ENCODE data around the gene SMC6. TPM values are rescaled to one million over a fixed set of nuclear protein-coding genes. Genes with fewer than 3 reads are reported as not detected.
A peak's percentile ranks its signal among the peaks of the same experiment; 100 is the strongest.

The SMC6 gene
- total RNA-seq, 2 donors from 2014 or later = 6.1 to 12.2 TPM

DNA sequence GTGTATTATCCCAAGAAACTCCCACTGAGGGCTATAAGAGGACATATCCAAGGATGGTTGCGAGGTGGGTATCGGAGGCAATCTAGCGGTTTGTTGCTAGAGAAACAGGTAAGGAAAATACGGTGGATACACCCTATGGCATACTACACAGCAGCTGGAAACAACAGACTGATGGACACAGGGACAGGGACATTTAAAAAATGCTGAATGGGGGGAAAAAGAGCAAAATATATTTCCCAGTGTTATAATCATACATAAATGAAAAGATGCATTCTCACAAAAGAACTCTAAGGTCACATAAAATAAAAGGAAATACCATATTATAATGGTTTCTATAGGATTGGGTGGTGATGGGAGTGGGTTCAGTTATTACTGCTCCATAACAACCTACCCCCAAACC, 95.9 kb downstream of the SMC6 start:
- Histone ChIP-seq H3K36me3 (no peaks in the 10 kb centered on the region), H3K9me3 (no peaks in the 10 kb centered on the region), H3K27me3 (no peaks in the 10 kb centered on the region), H3K27ac (no peak overlapping the region), H3K4me3 (no peak overlapping the region), H3K4me1 (no peaks in the 10 kb centered on the region)
- TF ChIP-seq, protein P1, sequence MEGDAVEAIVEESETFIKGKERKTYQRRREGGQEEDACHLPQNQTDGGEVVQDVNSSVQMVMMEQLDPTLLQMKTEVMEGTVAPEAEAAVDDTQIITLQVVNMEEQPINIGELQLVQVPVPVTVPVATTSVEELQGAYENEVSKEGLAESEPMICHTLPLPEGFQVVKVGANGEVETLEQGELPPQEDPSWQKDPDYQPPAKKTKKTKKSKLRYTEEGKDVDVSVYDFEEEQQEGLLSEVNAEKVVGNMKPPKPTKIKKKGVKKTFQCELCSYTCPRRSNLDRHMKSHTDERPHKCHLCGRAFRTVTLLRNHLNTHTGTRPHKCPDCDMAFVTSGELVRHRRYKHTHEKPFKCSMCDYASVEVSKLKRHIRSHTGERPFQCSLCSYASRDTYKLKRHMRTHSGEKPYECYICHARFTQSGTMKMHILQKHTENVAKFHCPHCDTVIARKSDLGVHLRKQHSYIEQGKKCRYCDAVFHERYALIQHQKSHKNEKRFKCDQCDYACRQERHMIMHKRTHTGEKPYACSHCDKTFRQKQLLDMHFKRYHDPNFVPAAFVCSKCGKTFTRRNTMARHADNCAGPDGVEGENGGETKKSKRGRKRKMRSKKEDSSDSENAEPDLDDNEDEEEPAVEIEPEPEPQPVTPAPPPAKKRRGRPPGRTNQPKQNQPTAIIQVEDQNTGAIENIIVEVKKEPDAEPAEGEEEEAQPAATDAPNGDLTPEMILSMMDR (IDR thresholded peaks at IDR 0.05) = no peak
- no peak for DNase-seq (ENCODE audit: low spot score)

DNA sequence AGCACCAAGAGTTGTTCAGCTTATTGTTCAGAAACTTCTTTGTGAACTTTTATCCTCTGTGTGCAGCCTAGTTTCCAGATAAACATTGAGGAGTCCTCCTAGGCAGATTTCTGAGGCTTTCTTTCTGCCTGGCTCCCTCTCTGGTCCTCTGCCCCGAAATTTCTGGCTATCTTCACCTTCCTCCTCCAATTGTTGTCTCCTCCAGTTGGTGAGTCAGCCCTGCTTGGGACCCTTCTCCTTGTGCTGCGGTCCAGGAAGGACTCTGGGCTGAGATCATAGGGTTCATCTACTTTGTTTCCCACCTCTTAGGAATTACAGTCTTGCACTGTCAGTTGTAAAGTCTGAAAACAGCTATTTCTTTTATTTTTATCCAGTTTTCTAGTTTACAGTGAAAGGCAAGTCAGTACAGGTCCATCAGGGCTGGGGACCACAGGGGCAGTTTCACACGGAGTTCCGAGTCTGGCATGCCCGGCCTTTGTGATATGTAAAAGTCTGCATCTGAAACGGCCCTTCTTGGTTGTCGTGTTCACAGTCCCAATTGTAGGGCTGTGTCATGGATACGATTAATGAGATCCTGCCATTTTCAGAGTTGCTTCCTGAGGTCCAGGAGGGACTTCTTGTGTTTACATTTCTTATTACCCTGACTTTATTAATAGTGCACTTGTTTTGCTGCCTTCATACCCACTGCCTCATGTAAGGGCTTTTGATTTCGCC, 100.8 kb downstream of the SMC6 start:
- no peak for DNase-seq (ENCODE audit: low spot score)
- Histone ChIP-seq H3K36me3 (no peaks in the 10 kb centered on the region), H3K27ac (no peak overlapping the region), H3K4me1 (no peaks in the 10 kb centered on the region), H3K9me3 (no peaks in the 10 kb centered on the region), H3K27me3 (no peaks in the 10 kb centered on the region), H3K4me3 (no peak overlapping the region)
- TF ChIP-seq, protein P1 (IDR thresholded peaks at IDR 0.05) = no peak

DNA sequence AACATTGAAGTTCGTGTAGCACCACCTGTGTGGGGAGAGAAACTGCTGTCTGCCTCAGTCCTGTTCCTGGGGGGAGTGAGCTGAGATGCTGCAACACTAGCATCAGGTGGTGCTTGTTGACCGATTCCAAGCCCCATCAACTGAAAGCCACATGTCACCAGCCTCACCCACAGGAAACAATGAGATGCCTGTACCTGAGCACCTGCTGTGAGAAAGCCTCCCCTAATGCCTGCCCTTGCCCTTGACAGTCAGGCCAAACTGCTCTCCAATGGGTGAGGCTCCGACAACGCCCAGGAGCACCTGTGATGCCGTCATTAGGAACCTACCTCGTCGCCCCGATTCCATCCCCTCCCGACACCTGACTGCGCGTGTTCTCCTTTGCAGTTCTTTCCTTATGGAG, 104.6 kb downstream of the SMC6 start:
- TF ChIP-seq, protein P1 (IDR thresholded peaks at IDR 0.05) = no peak
- no peak for DNase-seq (ENCODE audit: low spot score)
- peaks cover 0 to 31% of the 10 kb centered on the region in 2 donors for H3K4me1 ChIP-seq
- no peak overlapping the region for H3K27ac ChIP-seq
- no peaks in the 10 kb centered on the region for H3K9me3 ChIP-seq
- H3K4me3 ChIP-seq = no peak overlapping the region
- H3K36me3 ChIP-seq = no peaks in the 10 kb centered on the region
- no peaks in the 10 kb centered on the region for H3K27me3 ChIP-seq

DNA sequence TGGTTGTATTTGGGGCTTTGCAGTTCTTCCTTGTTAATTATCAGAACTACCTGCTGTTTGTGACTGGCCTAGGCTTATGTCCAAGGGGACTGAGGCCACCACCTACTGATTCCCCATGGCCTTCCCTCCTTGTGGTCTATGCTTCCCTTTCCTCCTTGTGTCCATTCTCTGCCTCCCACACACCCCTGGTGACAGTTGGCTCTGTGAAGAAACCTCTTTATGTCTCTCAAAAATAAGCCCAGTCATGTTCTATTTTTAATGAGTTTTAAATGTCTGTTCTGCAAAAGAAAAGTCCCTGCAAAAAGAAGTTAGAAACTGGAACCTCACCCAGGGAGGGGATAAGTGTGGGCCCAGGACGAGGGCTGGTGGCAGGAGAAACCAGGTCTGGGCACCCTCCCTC, 105.0 kb downstream of the SMC6 start:
- Histone ChIP-seq H3K27me3 (no peaks in the 10 kb centered on the region), H3K9me3 (no peaks in the 10 kb centered on the region), H3K4me3 (no peak overlapping the region), H3K27ac (no peak overlapping the region), H3K36me3 (no peaks in the 10 kb centered on the region), H3K4me1 (peaks cover 0 to 36% of the 10 kb centered on the region in 2 donors)
- DNase-seq (ENCODE audit: low spot score) = no peak
- TF ChIP-seq, protein P1 (IDR thresholded peaks at IDR 0.05) = no peak

DNA sequence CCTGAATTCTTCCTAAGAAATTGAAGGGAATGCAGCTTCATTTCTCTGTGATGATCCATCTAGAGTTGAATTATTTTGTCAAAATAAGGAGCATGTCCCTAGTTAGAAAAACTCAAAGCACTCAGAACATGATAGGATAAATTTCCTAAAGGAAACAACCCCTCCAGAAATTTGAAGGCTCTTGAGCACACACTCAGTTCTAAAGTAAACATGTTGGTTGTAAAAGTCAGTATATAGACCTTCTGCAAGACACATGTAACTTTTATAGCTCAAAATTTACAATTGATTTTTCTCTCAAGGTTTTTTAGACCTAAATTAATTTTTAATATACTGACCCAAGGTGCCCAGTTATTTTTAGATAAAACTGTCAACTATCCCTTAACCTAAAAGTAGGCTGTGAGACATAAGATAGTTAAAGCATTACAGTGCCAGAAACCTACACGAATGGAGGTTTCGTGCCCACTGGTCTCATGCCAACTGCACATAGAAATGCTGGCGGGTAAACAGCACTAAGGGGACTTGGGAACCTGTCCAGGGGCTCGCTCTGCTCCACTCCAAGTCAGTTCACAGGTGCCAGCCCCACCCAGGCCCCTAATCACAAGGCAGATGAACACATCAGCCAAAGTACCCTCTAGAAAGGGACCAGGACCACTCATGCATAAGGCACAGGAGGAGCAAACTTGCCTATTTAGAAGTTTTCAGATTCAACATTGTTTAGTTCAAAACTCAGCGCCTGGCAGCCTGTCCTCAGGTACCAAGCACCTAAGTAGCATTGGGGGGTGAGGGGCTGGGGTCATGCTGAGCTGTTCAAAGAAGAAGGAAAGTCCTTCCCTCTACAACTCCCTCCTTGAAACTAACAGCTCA, 106.5 kb downstream of the SMC6 start:
- H3K4me3 ChIP-seq = no peak overlapping the region
- no peaks in the 10 kb centered on the region for H3K9me3 ChIP-seq
- H3K4me1 ChIP-seq = peaks cover 0 to 46% of the 10 kb centered on the region in 2 donors
- H3K27me3 ChIP-seq = no peaks in the 10 kb centered on the region
- H3K36me3 ChIP-seq = no peaks in the 10 kb centered on the region
- H3K27ac ChIP-seq = peak overlapping the region in 1 of 2 donors; percentile 48
- no peak for DNase-seq (ENCODE audit: low spot score)
- TF ChIP-seq, protein P1 (IDR thresholded peaks at IDR 0.05) = no peak
